Measurements from ENCODE around the gene TMEM239. TPM values are rescaled to one million over a fixed set of nuclear protein-coding genes. Genes with fewer than 3 reads are reported as not detected.

TMEM239 gene
- total RNA-seq, 2 experiments from 2014 or later: not detected

DNA sequence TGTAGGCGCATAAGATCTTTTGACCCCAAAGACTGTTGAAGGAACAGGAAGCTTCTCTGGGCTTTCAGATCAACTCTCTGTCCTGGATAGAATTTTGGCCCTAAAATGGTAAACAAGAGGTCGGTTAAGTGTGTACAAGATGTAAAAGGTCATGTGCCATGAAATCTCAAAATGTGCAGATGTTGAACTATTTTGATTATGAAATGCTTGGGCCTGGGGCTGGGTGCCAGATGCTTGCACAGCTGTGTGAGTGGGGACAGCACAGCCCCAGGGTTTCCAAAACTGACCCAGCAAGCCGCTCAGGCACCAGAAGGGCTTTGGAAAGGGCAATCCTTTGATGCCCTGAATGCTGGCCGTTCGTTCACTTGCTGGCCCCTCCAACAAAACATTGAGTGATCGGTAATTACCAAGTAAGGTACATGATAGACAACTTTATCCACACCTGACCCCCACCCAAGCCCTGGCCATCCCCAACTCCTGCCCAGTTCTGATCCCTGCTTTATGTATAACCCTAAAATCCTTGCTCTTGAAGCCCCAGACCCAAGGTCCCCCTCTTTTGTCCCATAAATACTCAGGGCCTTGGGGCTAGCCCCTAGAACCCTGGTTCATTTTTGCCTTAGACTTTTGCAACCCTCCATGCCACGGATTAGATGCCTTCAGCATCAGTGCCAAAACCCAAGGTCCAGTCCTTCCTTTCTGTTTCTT is 1.9 kb downstream of the TMEM239 start:
- Mint-ChIP-seq H3K4me3 (no peak overlapping the region), H3K9me3 (no peaks in the 10 kb centered on the region), H3K27ac (no peak overlapping the region), H3K36me3 (ENCODE audit: low read depth) (no peaks in the 10 kb centered on the region), H3K27me3 (peaks cover 52% of the 10 kb centered on the region), H3K4me1 (ENCODE audit: low read depth) (peaks cover 22% of the 10 kb centered on the region)
- H3K4me1 ChIP-seq (ENCODE audit: insufficient read depth, low read length): peaks cover 22% of the 10 kb centered on the region
- H3K36me3 ChIP-seq (ENCODE audit: insufficient read depth, low read length): no peaks in the 10 kb centered on the region
- ATAC-seq (ENCODE audit: poor library complexity): no peak
- H3K27me3 ChIP-seq (ENCODE audit: control insufficient read depth in 1 of 2, insufficient read depth in 2 of 2, low read length in 2 of 2): peaks cover 4 to 10% of the 10 kb centered on the region in 2 experiments
- ChIA-PET CTCF (no interaction called here), POLR2A (no interaction called here)
- no peak overlapping the region for H3K27ac ChIP-seq (ENCODE audit: low read depth in 1 of 2, low read length in 2 of 2)
- intact Hi-C loops (cut with DNase I, micrococcal nuclease): no loop called here
- no peak for DNase-seq
- TF ChIP-seq, protein P1, sequence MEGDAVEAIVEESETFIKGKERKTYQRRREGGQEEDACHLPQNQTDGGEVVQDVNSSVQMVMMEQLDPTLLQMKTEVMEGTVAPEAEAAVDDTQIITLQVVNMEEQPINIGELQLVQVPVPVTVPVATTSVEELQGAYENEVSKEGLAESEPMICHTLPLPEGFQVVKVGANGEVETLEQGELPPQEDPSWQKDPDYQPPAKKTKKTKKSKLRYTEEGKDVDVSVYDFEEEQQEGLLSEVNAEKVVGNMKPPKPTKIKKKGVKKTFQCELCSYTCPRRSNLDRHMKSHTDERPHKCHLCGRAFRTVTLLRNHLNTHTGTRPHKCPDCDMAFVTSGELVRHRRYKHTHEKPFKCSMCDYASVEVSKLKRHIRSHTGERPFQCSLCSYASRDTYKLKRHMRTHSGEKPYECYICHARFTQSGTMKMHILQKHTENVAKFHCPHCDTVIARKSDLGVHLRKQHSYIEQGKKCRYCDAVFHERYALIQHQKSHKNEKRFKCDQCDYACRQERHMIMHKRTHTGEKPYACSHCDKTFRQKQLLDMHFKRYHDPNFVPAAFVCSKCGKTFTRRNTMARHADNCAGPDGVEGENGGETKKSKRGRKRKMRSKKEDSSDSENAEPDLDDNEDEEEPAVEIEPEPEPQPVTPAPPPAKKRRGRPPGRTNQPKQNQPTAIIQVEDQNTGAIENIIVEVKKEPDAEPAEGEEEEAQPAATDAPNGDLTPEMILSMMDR (IDR thresholded peaks at IDR 0.05): no peak
- no peaks in the 10 kb centered on the region for H3K9me3 ChIP-seq (ENCODE audit: control insufficient read depth in 1 of 2, insufficient read depth in 1 of 2, low read length in 2 of 2)
- no peak overlapping the region for H3K4me3 ChIP-seq (ENCODE audit: low read length)

GRCh38 chr20:2820084-2820895 is 4.1 kb downstream of the TMEM239 start:
- Histone ChIP-seq H3K9me3 (ENCODE audit: control insufficient read depth in 1 of 2, insufficient read depth in 1 of 2, low read length in 2 of 2) (no peaks in the 10 kb centered on the region), H3K36me3 (ENCODE audit: insufficient read depth, low read length) (no peaks in the 10 kb centered on the region), H3K27ac (ENCODE audit: low read depth in 1 of 2, low read length in 2 of 2) (no peak overlapping the region), H3K4me3 (ENCODE audit: low read length) (no peak overlapping the region), H3K27me3 (ENCODE audit: control insufficient read depth in 1 of 2, insufficient read depth in 2 of 2, low read length in 2 of 2) (peaks cover 4 to 10% of the 10 kb centered on the region in 2 experiments), H3K4me1 (ENCODE audit: insufficient read depth, low read length) (peaks cover 22% of the 10 kb centered on the region)
- H3K4me1 Mint-ChIP-seq (ENCODE audit: low read depth): peaks cover 22% of the 10 kb centered on the region
- POLR2A ChIA-PET: interaction anchor here (0.6 to 1.4 kb wide), 2 partner anchors 20 to 21 kb away, joined by 3 to 5 read pairs; partner anchors contain the start of genes PCED1A and VPS16
- H3K9me3 Mint-ChIP-seq: no peaks in the 10 kb centered on the region
- no peak for DNase-seq
- CTCF ChIA-PET: no interaction called here
- TF ChIP-seq, protein P1 (IDR thresholded peaks at IDR 0.05): no peak
- intact Hi-C loops (cut with DNase I, micrococcal nuclease): no loop called here
- ATAC-seq (ENCODE audit: poor library complexity): no peak
- peaks cover 37% of the 10 kb centered on the region for H3K27me3 Mint-ChIP-seq
- H3K27ac Mint-ChIP-seq: no peak overlapping the region
- no peaks in the 10 kb centered on the region for H3K36me3 Mint-ChIP-seq (ENCODE audit: low read depth)
- H3K4me3 Mint-ChIP-seq: peak overlapping the region; percentile 44

DNA sequence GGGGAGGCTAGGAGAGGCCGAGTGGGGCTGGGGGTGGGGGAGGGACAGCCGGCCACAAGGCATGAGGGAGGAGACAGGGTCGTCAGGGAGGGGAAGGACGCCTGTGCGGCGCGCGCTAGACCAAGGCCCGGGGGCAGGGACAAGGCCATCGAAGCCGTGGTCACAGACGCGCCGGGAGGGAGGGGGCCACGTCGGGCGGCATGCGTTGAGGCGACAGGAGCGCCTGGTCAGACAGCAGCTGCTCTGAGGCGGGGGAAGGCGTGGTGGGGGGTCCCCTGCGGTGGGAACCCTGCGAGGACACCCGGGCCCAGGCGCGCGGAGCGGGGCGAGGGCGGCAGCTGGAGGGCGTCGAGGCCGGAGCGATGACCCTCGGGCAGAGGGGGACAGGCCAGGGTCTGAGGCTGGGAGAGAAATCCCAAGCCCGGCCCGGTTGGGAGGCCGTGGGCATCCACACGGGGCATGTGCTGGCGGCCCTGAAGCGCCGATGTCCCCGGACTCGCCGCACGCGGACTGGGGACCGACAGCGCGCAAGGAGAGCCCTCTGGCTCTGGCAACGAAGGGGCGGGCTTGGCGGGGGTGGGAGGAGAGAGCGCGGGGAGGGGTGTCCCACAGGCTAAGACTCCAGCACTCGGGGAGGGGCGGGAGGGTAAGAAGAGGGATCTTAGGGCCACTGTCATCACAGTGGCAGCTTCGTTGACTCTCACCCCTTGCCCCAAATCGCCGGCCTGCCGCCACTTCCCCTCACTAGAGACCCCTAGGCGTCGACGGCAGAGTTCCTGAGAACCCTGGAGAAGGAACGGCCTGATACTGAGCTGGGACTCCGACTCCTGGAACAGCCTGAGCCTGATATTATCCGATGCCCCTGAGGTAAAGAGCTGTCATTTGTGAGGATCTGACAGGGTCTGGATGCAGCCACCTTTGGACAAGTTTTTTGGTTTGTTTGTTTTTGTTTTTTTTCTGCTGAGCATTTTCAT is 5.0 kb downstream of the TMEM239 start:
- Histone ChIP-seq H3K4me1 (ENCODE audit: insufficient read depth, low read length) (peaks cover 27% of the 10 kb centered on the region), H3K36me3 (ENCODE audit: insufficient read depth, low read length) (no peaks in the 10 kb centered on the region), H3K27me3 (ENCODE audit: control insufficient read depth in 1 of 2, insufficient read depth in 2 of 2, low read length in 2 of 2) (peaks cover 4 to 10% of the 10 kb centered on the region in 2 experiments), H3K9me3 (ENCODE audit: control insufficient read depth in 1 of 2, insufficient read depth in 1 of 2, low read length in 2 of 2) (no peaks in the 10 kb centered on the region), H3K4me3 (ENCODE audit: low read length) (peak overlapping the region; percentile 24), H3K27ac (ENCODE audit: low read depth in 1 of 2, low read length in 2 of 2) (no peak overlapping the region)
- H3K9me3 Mint-ChIP-seq: no peaks in the 10 kb centered on the region
- H3K4me1 Mint-ChIP-seq (ENCODE audit: low read depth): peaks cover 29% of the 10 kb centered on the region
- H3K27ac Mint-ChIP-seq: no peak overlapping the region
- intact Hi-C loops (cut with DNase I, micrococcal nuclease): no loop called here
- DNase-seq (no peak), ATAC-seq (ENCODE audit: poor library complexity) (no peak)
- H3K36me3 Mint-ChIP-seq (ENCODE audit: low read depth): no peaks in the 10 kb centered on the region
- ChIA-PET POLR2A (interaction anchor here (0.6 to 1.5 kb wide), 6 partner anchors 15 to 108 kb away, joined by 3 to 13 read pairs (median 4); partner anchors contain the start of genes PCED1A, PTPRA and VPS16), CTCF (no interaction called here)
- peak overlapping the region; percentile 81 for H3K4me3 Mint-ChIP-seq
- TF ChIP-seq, protein P1 (IDR thresholded peaks at IDR 0.05): no peak
- peaks cover 38% of the 10 kb centered on the region for H3K27me3 Mint-ChIP-seq

All from CD4-positive, alpha-beta T cell (primary cell).